HG03558 (cell line): ENCODE data around the gene GRM4.

Source experiments
- ATAC-seq: cut with Tn5 transposase; IDR thresholded peaks from one replicate; pipeline ENCODE4 v1.9.1; 2021; ENCODE audit warnings: moderate number of reproducible peaks; ENCODE audit not compliant: unreplicated experiment; ENCODE audit errors: extremely low read depth

The GRM4 gene

GRCh38 chr6:34113532-34113931 lies 32.4 kb downstream of the GRM4 start:
- no peak for ATAC-seq

GRCh38 chr6:34112126-34112525 lies 33.8 kb downstream of the GRM4 start:
- no peak for ATAC-seq

GRCh38 chr6:34110610-34111009 lies 35.3 kb downstream of the GRM4 start:
- no peak for ATAC-seq

- ATAC-seq = no peak
Measured at GRCh38 chr6:34108176-34108575, 37.7 kb downstream of the GRM4 start.

- no peak for ATAC-seq
Measured at GRCh38 chr6:34106900-34107299, 39.0 kb downstream of the GRM4 start.

- ATAC-seq = no peak
Measured at GRCh38 chr6:34106421-34106820, 39.5 kb downstream of the GRM4 start.

GRCh38 chr6:34104628-34105027 lies 41.3 kb downstream of the GRM4 start:
- ATAC-seq = no peak

GRCh38 chr6:34104186-34104585 lies 41.7 kb downstream of the GRM4 start:
- no peak for ATAC-seq

- no peak for ATAC-seq
Measured at GRCh38 chr6:34103321-34103720, 42.6 kb downstream of the GRM4 start.

- ATAC-seq = no peak
Measured at GRCh38 chr6:34102696-34103095, 43.2 kb downstream of the GRM4 start.

GRCh38 chr6:34102099-34102656 lies 43.7 kb downstream of the GRM4 start:
- no peak for ATAC-seq

- ATAC-seq = no peak
Measured at GRCh38 chr6:34100788-34101187, 45.1 kb downstream of the GRM4 start.

- no peak for ATAC-seq
Measured at GRCh38 chr6:34099878-34100277, 46.0 kb downstream of the GRM4 start.

- no peak for ATAC-seq
Measured at GRCh38 chr6:34098045-34098936, 47.6 kb downstream of the GRM4 start.

- ATAC-seq = no peak
Measured at GRCh38 chr6:34096814-34097213, 49.1 kb downstream of the GRM4 start.

GRCh38 chr6:34096193-34096592 lies 49.7 kb downstream of the GRM4 start:
- ATAC-seq = no peak

GRCh38 chr6:34095741-34096140 lies 50.1 kb downstream of the GRM4 start:
- ATAC-seq = no peak

- ATAC-seq = no peak
Measured at GRCh38 chr6:34095136-34095505, 50.8 kb downstream of the GRM4 start.

- ATAC-seq = no peak
Measured at GRCh38 chr6:34094474-34095135, 51.3 kb downstream of the GRM4 start.

GRCh38 chr6:34093854-34094430 lies 51.9 kb downstream of the GRM4 start:
- ATAC-seq = no peak

- no peak for ATAC-seq
Measured at GRCh38 chr6:34093206-34093605, 52.7 kb downstream of the GRM4 start.
